AG04450 (cell line): ENCODE data around the gene YPEL2. TPM values are rescaled to one million over a fixed set of nuclear protein-coding genes. Genes with fewer than 3 reads are reported as not detected.

Experiments used
- CTCF ChIA-PET: fragments of 300-600, 350-600 bp; formaldehyde crosslinking; extraction: SDS; loops from one replicate; lab custom pipeline; 2022; ENCODE audit warnings: antibody characterized with exemption, inconsistent platforms; lab: Charles Lee
- POLR2A ChIA-PET: fragments of 350-600 bp; formaldehyde crosslinking; extraction: SDS; loops from one replicate; lab custom pipeline; 2021; ENCODE audit warnings: antibody characterized with exemption, inconsistent platforms; lab: Yijun Ruan, JAX
- DNase-seq: peaks from one replicate; pipeline ENCODE4 v3.0.0-alpha.2; 2011; ENCODE audit warnings: low read depth, low spot score
- H3K27ac ChIP-seq: one replicate; pipeline ENCODE4 v1.5.1; 2012; ENCODE audit warnings: low read depth, low read length, control low read depth
- H3K27me3 ChIP-seq: one replicate; pipeline ENCODE4 v1.6.0; 2012; ENCODE audit warnings: low read length; ENCODE audit not compliant: control insufficient read depth, insufficient read depth
- H3K4me3 ChIP-seq: 2 replicates; pipeline ENCODE4 v1.5.1; 2011; ENCODE audit warnings: mild to moderate bottlenecking, low read depth, low read length, control low read depth
- H3K9me3 ChIP-seq: 2 replicates; pipeline ENCODE4 v1.5.1; 2012; ENCODE audit warnings: low read length; ENCODE audit not compliant: control insufficient read depth, insufficient read depth
- CTCF ChIP-seq: IDR thresholded peaks from 2 replicates; pipeline ENCODE4 v1.5.1; 2011; ENCODE audit warnings: low read depth, low read length, control low read depth, inconsistent platforms
- polyA plus RNA-seq: library from polyadenylated mRNA; depleted of rRNA; stranded (reverse); fragments of >200 nt; gene quantifications from 2 replicates; pipeline ENCODE4 v1.2.3, GENCODE V29; 2011

Gene YPEL2
- polyA plus RNA-seq, 1 experiment = 7.7 TPM

- Histone ChIP-seq H3K9me3 (no peaks in the 10 kb centered on the region), H3K4me3 (no peak overlapping the region), H3K27ac (no peak overlapping the region), H3K27me3 (no peaks in the 10 kb centered on the region)
- CTCF ChIA-PET = interaction anchor here (0.6 to 2.9 kb wide), 3 partner anchors 86 to 124 kb away, joined by 7 to 11 read pairs (median 10); no protein-coding TSS in a partner anchor
- no peak for DNase-seq
- POLR2A ChIA-PET = no interaction called here
- TF ChIP-seq CTCF = no peak
Measured at GRCh38 chr17:59435238-59435637, 103.8 kb downstream of the YPEL2 start.

GRCh38 chr17:59436900-59437299, 105.4 kb downstream of the YPEL2 start:
- no peak for TF ChIP-seq CTCF
- no peaks in the 10 kb centered on the region for H3K27me3 ChIP-seq
- no peak overlapping the region for H3K4me3 ChIP-seq
- no peak overlapping the region for H3K27ac ChIP-seq
- DNase-seq = no peak
- ChIA-PET CTCF (interaction anchor here (1.0 to 9.3 kb wide), 3 partner anchors 108 to 126 kb away, joined by 3 to 198 read pairs (median 117); no protein-coding TSS in a partner anchor), POLR2A (no interaction called here)
- no peaks in the 10 kb centered on the region for H3K9me3 ChIP-seq

GRCh38 chr17:59437791-59438281, 106.4 kb downstream of the YPEL2 start:
- Histone ChIP-seq H3K27ac (no peak overlapping the region), H3K4me3 (no peak overlapping the region), H3K9me3 (no peaks in the 10 kb centered on the region), H3K27me3 (no peaks in the 10 kb centered on the region)
- no peak for DNase-seq
- POLR2A ChIA-PET = no interaction called here
- TF ChIP-seq CTCF = no peak
- CTCF ChIA-PET = interaction anchor here (1.2 to 9.3 kb wide), 3 partner anchors 109 to 126 kb away, joined by 4 to 198 read pairs (median 117); no protein-coding TSS in a partner anchor

- DNase-seq = no peak
- H3K9me3 ChIP-seq = no peaks in the 10 kb centered on the region
- no peaks in the 10 kb centered on the region for H3K27me3 ChIP-seq
- CTCF ChIA-PET = interaction anchor here (0.7 to 9.3 kb wide), 11 partner anchors 16 to 920 kb away, joined by 3 to 198 read pairs (median 5); no protein-coding TSS in a partner anchor
- TF ChIP-seq CTCF = no peak
- no peak overlapping the region for H3K27ac ChIP-seq
- POLR2A ChIA-PET = interaction anchor here (0.6 to 1.1 kb wide), 2 partner anchors 75 to 107 kb away, joined by 4 to 6 read pairs; no protein-coding TSS in a partner anchor
- no peak overlapping the region for H3K4me3 ChIP-seq
Measured at GRCh38 chr17:59439262-59439661, 107.8 kb downstream of the YPEL2 start.

- Histone ChIP-seq H3K27ac (no peak overlapping the region), H3K4me3 (no peak overlapping the region), H3K27me3 (no peaks in the 10 kb centered on the region), H3K9me3 (no peaks in the 10 kb centered on the region)
- POLR2A ChIA-PET = interaction anchor here (0.6 to 1.1 kb wide), 3 partner anchors 39 to 107 kb away, joined by 3 to 6 read pairs (median 4); no protein-coding TSS in a partner anchor
- no peak for DNase-seq
- CTCF ChIA-PET = interaction anchor here (0.7 to 9.3 kb wide), 11 partner anchors 10 to 128 kb away, joined by 3 to 198 read pairs (median 5); no protein-coding TSS in a partner anchor
- TF ChIP-seq CTCF = no peak
Measured at GRCh38 chr17:59439741-59440211, 108.3 kb downstream of the YPEL2 start.
